Mucosa of descending colon (tissue), 3 donors: ENCODE results near the gene OSBPL10. TPM values are rescaled to one million over a fixed set of nuclear protein-coding genes. Genes with fewer than 3 reads are reported as not detected.

ENCODE experiments used
- ATAC-seq: fragments of 200-7000 bp; cut with Tn5 transposase; one replicate; pipeline ENCODE4 v1.9.1; 2020; ENCODE audit warnings: mild to moderate bottlenecking, moderate library complexity
- DNase-seq, 3 donors: peaks; one replicate each; pipeline ENCODE4 v3.0.0-alpha.2; 2020
- H3K36me3 ChIP-seq: fragments of 200-600 bp; one replicate; pipeline ENCODE4 v1.8.0; 2021; ENCODE audit warnings: low read depth, mild to moderate bottlenecking
- H3K4me1 ChIP-seq: fragments of 200-600 bp; one replicate; pipeline ENCODE4 v1.8.0; 2021; ENCODE audit warnings: low read depth, mild to moderate bottlenecking
- H3K4me3 ChIP-seq: fragments of 200-600 bp; one replicate; pipeline ENCODE4 v1.8.0; 2021; ENCODE audit warnings: mild to moderate bottlenecking
- H3K9me3 ChIP-seq: fragments of 200-600 bp; one replicate; pipeline ENCODE4 v1.8.0; 2021; ENCODE audit warnings: mild to moderate bottlenecking
- CTCF ChIP-seq: fragments of 200-600 bp; IDR thresholded peaks from one replicate; pipeline ENCODE4 v1.8.0; 2022; ENCODE audit warnings: antibody characterized with exemption, mild to moderate bottlenecking
- intact Hi-C, 2 donors: fragments of 100-400 bp; cut with DNase I in 1 of 2; cut with micrococcal nuclease in 1 of 2; formaldehyde crosslinking; loops; one replicate each; pipeline versions ENCODE4 v1.11.0 to v1.11.1; 2022; cut with DNase I, micrococcal nuclease
- total RNA-seq, 3 donors: library from RNA; stranded (reverse); fragmentation: NEBNext Ultra II Directional in 2 of 3; extraction: Animal tissue kit (Norgen Biotek cat#: 25700) in 2 of 3; gene quantifications; one replicate each; pipeline versions ENCODE4 v1.2.1 to v1.2.4, GENCODE V29; 2021 to 2023
- donor health status: DM: no; HTN: no; CAD: no; lungs with moderate emphysema.
- donor health status: DM: no; HTN: no; CAD: no.
- donor health status: DM: no; HTN: yes; CAD: no.

Gene OSBPL10
- total RNA-seq, 3 donors from 2014 or later = 15.7 to 23.9 (median 16.6) TPM

- Histone ChIP-seq H3K36me3 (no peaks in the 10 kb centered on the region), H3K4me1 (no peaks in the 10 kb centered on the region), H3K9me3 (no peaks in the 10 kb centered on the region), H3K4me3 (no peak overlapping the region)
- no peak for ATAC-seq
- DNase-seq = no peak
- TF ChIP-seq CTCF = no peak
- intact Hi-C loops = no loop called here
Observed at GRCh38 chr3:31808143-31808720, 172.8 kb downstream of the OSBPL10 start.

- Histone ChIP-seq H3K9me3 (no peaks in the 10 kb centered on the region), H3K36me3 (no peaks in the 10 kb centered on the region), H3K4me1 (no peaks in the 10 kb centered on the region), H3K4me3 (no peak overlapping the region)
- no peak for TF ChIP-seq CTCF
- ATAC-seq = no peak
- no peak for DNase-seq
- intact Hi-C loops = no loop called here
Observed at GRCh38 chr3:31804251-31805051, 176.6 kb downstream of the OSBPL10 start.

- Histone ChIP-seq H3K36me3 (no peaks in the 10 kb centered on the region), H3K9me3 (no peaks in the 10 kb centered on the region), H3K4me3 (no peak overlapping the region), H3K4me1 (no peaks in the 10 kb centered on the region)
- intact Hi-C loops = no loop called here
- DNase-seq (no peak), ATAC-seq (no peak)
- TF ChIP-seq CTCF = no peak
Observed at GRCh38 chr3:31802981-31803740, 177.9 kb downstream of the OSBPL10 start.

GRCh38 chr3:31800436-31800835 lies 180.6 kb downstream of the OSBPL10 start:
- Histone ChIP-seq H3K4me1 (no peaks in the 10 kb centered on the region), H3K4me3 (no peak overlapping the region), H3K36me3 (no peaks in the 10 kb centered on the region), H3K9me3 (no peaks in the 10 kb centered on the region)
- DNase-seq = no peak
- intact Hi-C loops = no loop called here
- no peak for ATAC-seq
- no peak for TF ChIP-seq CTCF

- DNase-seq = no peak
- no peak overlapping the region for H3K4me3 ChIP-seq
- no peaks in the 10 kb centered on the region for H3K36me3 ChIP-seq
- ATAC-seq = no peak
- no peak for TF ChIP-seq CTCF
- no peaks in the 10 kb centered on the region for H3K9me3 ChIP-seq
- intact Hi-C loops = no loop called here
- no peaks in the 10 kb centered on the region for H3K4me1 ChIP-seq
Observed at GRCh38 chr3:31798840-31799239, 182.2 kb downstream of the OSBPL10 start.
